Measurements from ENCODE around the gene GUCA2A.

Gene GUCA2A

GRCh38 chr1:42154685-42155084 lies 9.9 kb downstream of the GUCA2A start:
- TF ChIP-seq CTCF (IDR thresholded peaks at IDR 0.05; ENCODE audit: low read depth, low read length, missing control alignments): no peak
- no peak overlapping the region for H3K4me3 ChIP-seq (ENCODE audit: low read depth, low read length)
- no peak for DNase-seq (ENCODE audit: low read depth)

- H3K4me3 ChIP-seq (ENCODE audit: low read depth, low read length): no peak overlapping the region
- TF ChIP-seq CTCF (IDR thresholded peaks at IDR 0.05; ENCODE audit: low read depth, low read length, missing control alignments): no peak
- no peak for DNase-seq (ENCODE audit: low read depth)
These were observed 10.9 kb downstream of the GUCA2A start for GRCh38 chr1:42153624-42154023.

DNA sequence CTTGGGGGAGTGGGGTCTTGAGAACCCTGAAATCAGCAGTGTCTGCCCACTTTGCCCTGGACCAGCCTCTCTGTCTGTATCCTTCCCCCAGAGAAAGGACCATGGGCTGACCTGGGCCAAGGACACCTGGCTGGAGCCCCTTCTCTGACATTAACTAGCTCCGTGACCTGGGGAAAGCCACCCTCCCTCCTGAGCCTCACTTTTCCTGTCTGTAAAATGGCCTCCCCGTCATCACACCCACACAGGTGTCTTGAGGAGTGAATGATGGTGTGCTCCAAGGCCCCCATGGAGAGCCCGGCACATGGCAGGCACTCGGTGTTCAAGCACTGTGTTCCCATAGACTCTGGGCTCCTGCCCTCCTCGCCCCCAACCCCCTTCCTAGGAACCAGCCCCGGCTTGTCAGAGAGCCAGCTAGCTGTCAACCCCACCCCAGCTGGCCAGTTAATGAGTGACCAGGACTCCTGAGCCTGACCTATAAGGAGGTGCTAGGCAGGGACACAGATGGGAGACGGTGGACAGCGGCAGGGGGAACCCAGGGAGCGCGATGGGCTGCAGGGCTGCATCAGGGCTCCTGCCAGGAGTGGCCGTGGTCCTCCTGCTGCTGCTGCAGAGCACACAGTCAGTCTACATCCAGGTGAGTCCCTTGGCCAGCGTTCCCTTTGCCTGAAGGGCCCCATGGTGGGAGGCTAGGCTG lies 11.5 kb downstream of the GUCA2A start, which contains the start of gene GUCA2B:
Gene GUCA2B (plus strand): TSS at position 504 of the 694 bp plus-strand sequence. CDS start 41 bp downstream, at position 545.
- H3K4me3 ChIP-seq (ENCODE audit: low read depth, low read length): no peak within 1 kb of the TSS
- no peak for DNase-seq (ENCODE audit: low read depth)
- TF ChIP-seq CTCF (IDR thresholded peaks at IDR 0.05; ENCODE audit: low read depth, low read length, missing control alignments): no peak

DNA sequence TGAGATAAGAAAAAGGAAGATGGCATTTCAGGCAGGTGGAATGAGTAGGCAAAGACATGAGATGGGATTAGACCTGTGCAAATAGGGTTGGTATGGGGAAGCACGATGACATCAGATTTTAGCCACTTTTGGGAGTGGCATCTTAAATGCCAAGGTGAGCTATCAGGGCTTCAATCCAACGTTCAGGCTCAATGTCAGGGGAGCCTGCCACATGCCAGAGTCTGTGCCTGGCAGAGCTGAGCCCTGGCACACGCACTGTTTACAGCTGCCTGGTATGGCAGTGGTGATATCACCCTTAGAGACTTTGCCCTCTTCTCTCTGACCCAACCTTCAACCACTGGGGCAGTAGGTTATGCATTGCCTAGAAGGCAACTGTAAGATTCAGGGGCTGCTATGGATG lies 12.4 kb downstream of the GUCA2A start:
- no peak for TF ChIP-seq CTCF (IDR thresholded peaks at IDR 0.05; ENCODE audit: low read depth, low read length, missing control alignments)
- DNase-seq (ENCODE audit: low read depth): no peak
- H3K4me3 ChIP-seq (ENCODE audit: low read depth, low read length): no peak overlapping the region

DNA sequence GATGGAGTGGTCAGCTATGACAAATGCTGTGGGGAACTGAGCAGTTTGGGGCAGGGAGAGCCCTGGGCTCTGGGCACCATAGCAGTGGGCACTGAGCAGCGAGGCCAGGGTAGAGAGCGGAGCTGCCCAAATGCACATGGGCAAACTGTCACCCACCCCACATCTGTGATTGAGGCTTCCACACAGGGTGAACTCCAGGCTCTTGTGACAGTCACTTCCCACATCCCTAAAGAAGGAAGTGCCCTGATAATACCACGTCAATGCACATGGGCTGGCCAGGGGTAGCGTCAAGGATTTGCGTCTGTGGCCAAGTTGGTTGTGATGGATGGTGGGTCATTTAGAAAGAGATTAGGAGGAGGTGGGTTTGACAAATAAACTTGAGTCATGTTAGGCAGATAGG lies 13.9 kb downstream of the GUCA2A start:
- DNase-seq (ENCODE audit: low read depth): no peak
- no peak for TF ChIP-seq CTCF (IDR thresholded peaks at IDR 0.05; ENCODE audit: low read depth, low read length, missing control alignments)
- H3K4me3 ChIP-seq (ENCODE audit: low read depth, low read length): no peak overlapping the region

- no peak for TF ChIP-seq CTCF (IDR thresholded peaks at IDR 0.05; ENCODE audit: low read depth, low read length, missing control alignments)
- DNase-seq (ENCODE audit: low read depth): no peak
- H3K4me3 ChIP-seq (ENCODE audit: low read depth, low read length): no peak overlapping the region
These were observed 16.4 kb downstream of the GUCA2A start for GRCh38 chr1:42148166-42148565.
